Uterus (tissue), 2 donors: ENCODE measurements around the gene C4BPB.

Experiments used
- CTCF ChIP-seq, 4 experiments: fragments of 200-600 bp in 2 of 4; fragments of 450-650 bp in 2 of 4; sonication (generic) in 2 of 4; IDR thresholded peaks; one replicate each; pipeline ENCODE4 v1.5.1; 2016 to 2019; ENCODE audit warnings: antibody characterized with exemption in 4 of 4, mild to moderate bottlenecking in 2 of 4, moderate library complexity in 1 of 4
- POLR2A ChIP-seq, 2 donors: fragments of 450-650 bp; IDR thresholded peaks; one replicate each; pipeline ENCODE4 v1.6.1; 2016; ENCODE audit warnings: antibody characterized with exemption in 2 of 2, mild to moderate bottlenecking in 1 of 2, moderate library complexity in 1 of 2

GRCh38 chr1:207050480-207051190, 38.0 kb upstream of the C4BPB start:
- TF ChIP-seq POLR2A (IDR thresholded peaks at IDR 0.05) (peak in 1 of 2 donors; percentile 42), CTCF (IDR thresholded peaks at IDR 0.05) (peak in 1 of 4 experiments; percentile 10)
